ENCODE data around the gene MACROD2.

DNA sequence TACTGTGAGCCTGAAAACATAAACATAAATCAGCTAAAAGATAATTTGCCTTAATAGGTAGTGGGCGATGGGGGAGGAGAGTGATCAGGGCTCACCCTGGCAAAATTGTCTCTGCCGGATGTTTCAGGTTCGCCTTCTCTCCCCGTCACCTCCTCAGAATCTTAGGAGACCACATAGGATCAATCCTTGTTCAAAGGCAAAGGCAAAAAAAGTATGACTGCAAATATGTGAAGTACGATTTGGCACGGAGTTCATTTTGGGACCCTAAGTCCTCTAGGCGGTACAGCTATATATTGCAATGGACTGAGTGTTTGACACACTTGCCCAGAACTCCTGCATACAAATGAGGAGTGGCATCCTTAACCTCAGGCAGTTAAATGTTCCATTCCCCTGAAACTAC is 991.3 kb downstream of the MACROD2 start:
- TF ChIP-seq, protein P1, sequence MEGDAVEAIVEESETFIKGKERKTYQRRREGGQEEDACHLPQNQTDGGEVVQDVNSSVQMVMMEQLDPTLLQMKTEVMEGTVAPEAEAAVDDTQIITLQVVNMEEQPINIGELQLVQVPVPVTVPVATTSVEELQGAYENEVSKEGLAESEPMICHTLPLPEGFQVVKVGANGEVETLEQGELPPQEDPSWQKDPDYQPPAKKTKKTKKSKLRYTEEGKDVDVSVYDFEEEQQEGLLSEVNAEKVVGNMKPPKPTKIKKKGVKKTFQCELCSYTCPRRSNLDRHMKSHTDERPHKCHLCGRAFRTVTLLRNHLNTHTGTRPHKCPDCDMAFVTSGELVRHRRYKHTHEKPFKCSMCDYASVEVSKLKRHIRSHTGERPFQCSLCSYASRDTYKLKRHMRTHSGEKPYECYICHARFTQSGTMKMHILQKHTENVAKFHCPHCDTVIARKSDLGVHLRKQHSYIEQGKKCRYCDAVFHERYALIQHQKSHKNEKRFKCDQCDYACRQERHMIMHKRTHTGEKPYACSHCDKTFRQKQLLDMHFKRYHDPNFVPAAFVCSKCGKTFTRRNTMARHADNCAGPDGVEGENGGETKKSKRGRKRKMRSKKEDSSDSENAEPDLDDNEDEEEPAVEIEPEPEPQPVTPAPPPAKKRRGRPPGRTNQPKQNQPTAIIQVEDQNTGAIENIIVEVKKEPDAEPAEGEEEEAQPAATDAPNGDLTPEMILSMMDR (conservative IDR thresholded peaks at IDR 0.05; ENCODE audit: low read depth, low read length), result no peak
- TF ChIP-seq POLR2A (IDR thresholded peaks at IDR 0.05; ENCODE audit: low read depth, low read length) (no peak), RFX5 (IDR thresholded peaks at IDR 0.05; ENCODE audit: low read depth, low read length) (no peak), MAZ (IDR thresholded peaks at IDR 0.05; ENCODE audit: borderline replicate concordance, low read depth, low read length) (no peak), FOS (IDR thresholded peaks at IDR 0.05; ENCODE audit: low read depth, low read length) (no peak), RAD21 (IDR thresholded peaks at IDR 0.05; ENCODE audit: low read length) (no peak), MAFK (IDR thresholded peaks at IDR 0.05; ENCODE audit: low read depth, low read length) (no peak), SMC3 (IDR thresholded peaks at IDR 0.05; ENCODE audit: low read depth, low read length) (no peak), CEBPB (IDR thresholded peaks at IDR 0.05; ENCODE audit: low read depth, low read length) (no peak)
- TF ChIP-seq, protein P2, sequence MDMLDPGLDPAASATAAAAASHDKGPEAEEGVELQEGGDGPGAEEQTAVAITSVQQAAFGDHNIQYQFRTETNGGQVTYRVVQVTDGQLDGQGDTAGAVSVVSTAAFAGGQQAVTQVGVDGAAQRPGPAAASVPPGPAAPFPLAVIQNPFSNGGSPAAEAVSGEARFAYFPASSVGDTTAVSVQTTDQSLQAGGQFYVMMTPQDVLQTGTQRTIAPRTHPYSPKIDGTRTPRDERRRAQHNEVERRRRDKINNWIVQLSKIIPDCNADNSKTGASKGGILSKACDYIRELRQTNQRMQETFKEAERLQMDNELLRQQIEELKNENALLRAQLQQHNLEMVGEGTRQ (IDR thresholded peaks at IDR 0.05; ENCODE audit: low read depth, low read length), result no peak
- TF ChIP-seq, protein P3, sequence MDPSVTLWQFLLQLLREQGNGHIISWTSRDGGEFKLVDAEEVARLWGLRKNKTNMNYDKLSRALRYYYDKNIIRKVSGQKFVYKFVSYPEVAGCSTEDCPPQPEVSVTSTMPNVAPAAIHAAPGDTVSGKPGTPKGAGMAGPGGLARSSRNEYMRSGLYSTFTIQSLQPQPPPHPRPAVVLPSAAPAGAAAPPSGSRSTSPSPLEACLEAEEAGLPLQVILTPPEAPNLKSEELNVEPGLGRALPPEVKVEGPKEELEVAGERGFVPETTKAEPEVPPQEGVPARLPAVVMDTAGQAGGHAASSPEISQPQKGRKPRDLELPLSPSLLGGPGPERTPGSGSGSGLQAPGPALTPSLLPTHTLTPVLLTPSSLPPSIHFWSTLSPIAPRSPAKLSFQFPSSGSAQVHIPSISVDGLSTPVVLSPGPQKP (IDR thresholded peaks at IDR 0.05; ENCODE audit: borderline replicate concordance, low read depth, low read length), result no peak

Measured in IMR-90 (cell line).